ENCODE results near the gene CCDC85A. TPM values are rescaled to one million over a fixed set of nuclear protein-coding genes. Genes with fewer than 3 reads are reported as not detected.

The CCDC85A gene
- total RNA-seq, 1 donor from 2014 or later = 0.17 TPM

- DNase-seq (ENCODE audit: low read depth) = no peak
- no peak for TF ChIP-seq CTCF (conservative IDR thresholded peaks at IDR 0.05; ENCODE audit: low read depth, low read length)
- no peak overlapping the region for H3K4me3 ChIP-seq (ENCODE audit: low read depth, low read length)
Observed at GRCh38 chr2:56309626-56310170, 125.9 kb downstream of the CCDC85A start.

GRCh38 chr2:56313500-56313921, 129.7 kb downstream of the CCDC85A start:
- no peak overlapping the region for H3K4me3 ChIP-seq (ENCODE audit: low read depth, low read length)
- no peak for DNase-seq (ENCODE audit: low read depth)
- TF ChIP-seq CTCF (conservative IDR thresholded peaks at IDR 0.05; ENCODE audit: low read depth, low read length) = no peak

- no peak for DNase-seq (ENCODE audit: low read depth)
- TF ChIP-seq CTCF (conservative IDR thresholded peaks at IDR 0.05; ENCODE audit: low read depth, low read length) = no peak
- H3K4me3 ChIP-seq (ENCODE audit: low read depth, low read length) = no peak overlapping the region
Observed at GRCh38 chr2:56314371-56314770, 130.6 kb downstream of the CCDC85A start.

- TF ChIP-seq CTCF (conservative IDR thresholded peaks at IDR 0.05; ENCODE audit: low read depth, low read length) = no peak
- DNase-seq (ENCODE audit: low read depth) = no peak
- no peak overlapping the region for H3K4me3 ChIP-seq (ENCODE audit: low read depth, low read length)
Observed at GRCh38 chr2:56314796-56315195, 131.0 kb downstream of the CCDC85A start.

GRCh38 chr2:56315376-56315775, 131.6 kb downstream of the CCDC85A start:
- no peak for TF ChIP-seq CTCF (conservative IDR thresholded peaks at IDR 0.05; ENCODE audit: low read depth, low read length)
- no peak for DNase-seq (ENCODE audit: low read depth)

GRCh38 chr2:56316011-56316410, 132.2 kb downstream of the CCDC85A start:
- H3K4me3 ChIP-seq (ENCODE audit: low read depth, low read length) = no peak overlapping the region
- no peak for DNase-seq (ENCODE audit: low read depth)
- TF ChIP-seq CTCF (conservative IDR thresholded peaks at IDR 0.05; ENCODE audit: low read depth, low read length) = no peak

More at GRCh38 chr2:56315376-56315775, 131.6 kb downstream of the CCDC85A start:
- no peak overlapping the region for H3K4me3 ChIP-seq (ENCODE audit: low read depth, low read length)

- no peak for TF ChIP-seq CTCF (conservative IDR thresholded peaks at IDR 0.05; ENCODE audit: low read depth, low read length)
- no peak for DNase-seq (ENCODE audit: low read depth)
Observed at GRCh38 chr2:56318147-56318546, 134.4 kb downstream of the CCDC85A start.

More at GRCh38 chr2:56318147-56318546, 134.4 kb downstream of the CCDC85A start:
- no peak overlapping the region for H3K4me3 ChIP-seq (ENCODE audit: low read depth, low read length)
